Kasumi-1 (cell line): ENCODE results near the gene RUFY4.
A peak's percentile ranks its signal among the peaks of the same experiment; 100 is the strongest.

ENCODE experiments used
- DNase-seq, 2 experiments: peaks; one replicate each; lab custom pipeline; 2025; lab: John Stamatoyannopoulos, UW

RUFY4 gene

GRCh38 chr2:218063486-218063885 lies 5.6 kb upstream of the RUFY4 start:
- DNase-seq = no peak

- DNase-seq = no peak
Measured at GRCh38 chr2:218063896-218064295, 5.2 kb upstream of the RUFY4 start.

GRCh38 chr2:218065239-218066006 lies 3.6 kb upstream of the RUFY4 start:
- DNase-seq = no peak

- peak in 1 of 2 experiments; percentile 1 for DNase-seq
Measured at GRCh38 chr2:218066926-218067515, 2.0 kb upstream of the RUFY4 start.

GRCh38 chr2:218067523-218067922 lies 1.5 kb upstream of the RUFY4 start:
- no peak for DNase-seq

- no peak for DNase-seq
Measured at GRCh38 chr2:218069606-218070300, 700 bp downstream of the RUFY4 start.

GRCh38 chr2:218070587-218070986 lies 1.5 kb downstream of the RUFY4 start:
- DNase-seq = no peak

GRCh38 chr2:218071218-218071937 lies 2.3 kb downstream of the RUFY4 start:
- DNase-seq = no peak

- no peak for DNase-seq
Measured at GRCh38 chr2:218072002-218072401, 2.9 kb downstream of the RUFY4 start.

GRCh38 chr2:218072478-218073024 lies 3.5 kb downstream of the RUFY4 start:
- no peak for DNase-seq

GRCh38 chr2:218073185-218073584 lies 4.1 kb downstream of the RUFY4 start:
- no peak for DNase-seq

- DNase-seq = peak; percentile 25 to 53
Measured at GRCh38 chr2:218074031-218074430, 5.0 kb downstream of the RUFY4 start.

GRCh38 chr2:218075975-218076811 lies 7.1 kb downstream of the RUFY4 start:
- no peak for DNase-seq

- no peak for DNase-seq
Measured at GRCh38 chr2:218077464-218078216, 8.6 kb downstream of the RUFY4 start.

- DNase-seq = no peak
Measured at GRCh38 chr2:218079943-218080913, 11.2 kb downstream of the RUFY4 start.

- no peak for DNase-seq
Measured at GRCh38 chr2:218081063-218081462, 12.0 kb downstream of the RUFY4 start.

- no peak for DNase-seq
Measured at GRCh38 chr2:218081695-218082094, 12.6 kb downstream of the RUFY4 start.

GRCh38 chr2:218082586-218083351 lies 13.7 kb downstream of the RUFY4 start:
- no peak for DNase-seq

- DNase-seq = no peak
Measured at GRCh38 chr2:218083352-218083676, 14.3 kb downstream of the RUFY4 start.
